ENCODE measurements around the gene FAM83G. TPM values are rescaled to one million over a fixed set of nuclear protein-coding genes. Genes with fewer than 3 reads are reported as not detected.

Gene FAM83G
- total and polyA plus RNA-seq, 2 experiments from 2014 or later, result 14.7 to 25.4 TPM

GRCh38 chr17:19002805-19003542, 1.6 kb downstream of the FAM83G start:
- no peak for DNase-seq (ENCODE audit: low spot score)
- Histone ChIP-seq H3K9me3 (ENCODE audit: low read depth) (no peaks in the 10 kb centered on the region), H3K4me1 (ENCODE audit: insufficient read depth) (peaks cover 35% of the 10 kb centered on the region), H3K4me2 (peak overlapping the region; percentile 97), H4K20me1 (ENCODE audit: insufficient read depth, poor library complexity, severe bottlenecking) (peaks cover 23% of the 10 kb centered on the region), H2AFZ (no peak overlapping the region), H3K9me2 (replicated peaks; ENCODE audit: insufficient read depth) (no peaks in the 10 kb centered on the region), H3K36me3 (replicated peaks; ENCODE audit: insufficient read depth, low read depth) (no peaks in the 10 kb centered on the region), H3K27me3 (no peaks in the 10 kb centered on the region), H3K27ac (peak overlapping the region; percentile 98), H3K4me3 (peak overlapping the region; percentile 94), H3K79me2 (peaks cover 50% of the 10 kb centered on the region)
- no peak for TF ChIP-seq CTCF (IDR thresholded peaks at IDR 0.05; ENCODE audit: poor library complexity)
- no peak for TF ChIP-seq EZH2 (IDR thresholded peaks at IDR 0.05; ENCODE audit: borderline replicate concordance)
- no peak for TF ChIP-seq EZH2phosphoT487 (IDR thresholded peaks at IDR 0.05; ENCODE audit: low read depth, severe bottlenecking, unreplicated experiment)
- WGBS (ENCODE audit: low lambda C conversion rate, missing lambda C conversion rate), result 79% methylated on average over 11 of the region's 11 CpGs

GRCh38 chr17:19001907-19002590, 2.5 kb downstream of the FAM83G start:
- no peak overlapping the region for H2AFZ ChIP-seq
- H3K4me3 ChIP-seq, result no peak overlapping the region
- TF ChIP-seq EZH2phosphoT487 (IDR thresholded peaks at IDR 0.05; ENCODE audit: low read depth, severe bottlenecking, unreplicated experiment) (no peak), EZH2 (IDR thresholded peaks at IDR 0.05; ENCODE audit: borderline replicate concordance) (no peak), CTCF (IDR thresholded peaks at IDR 0.05; ENCODE audit: poor library complexity) (no peak)
- H3K27me3 ChIP-seq, result no peaks in the 10 kb centered on the region
- H3K4me1 ChIP-seq (ENCODE audit: insufficient read depth), result peaks cover 35% of the 10 kb centered on the region
- no peak for DNase-seq (ENCODE audit: low spot score)
- H3K79me2 ChIP-seq, result peaks cover 60% of the 10 kb centered on the region
- H4K20me1 ChIP-seq (ENCODE audit: insufficient read depth, poor library complexity, severe bottlenecking), result peaks cover 25% of the 10 kb centered on the region
- no peaks in the 10 kb centered on the region for H3K36me3 ChIP-seq (replicated peaks; ENCODE audit: insufficient read depth, low read depth)
- peak overlapping the region; percentile 97 for H3K4me2 ChIP-seq
- 90% methylated on average over 7 of the region's 7 CpGs for WGBS (ENCODE audit: low lambda C conversion rate, missing lambda C conversion rate)
- no peaks in the 10 kb centered on the region for H3K9me2 ChIP-seq (replicated peaks; ENCODE audit: insufficient read depth)
- H3K9me3 ChIP-seq (ENCODE audit: low read depth), result no peaks in the 10 kb centered on the region
- peak overlapping the region; percentile 86 for H3K27ac ChIP-seq

DNA sequence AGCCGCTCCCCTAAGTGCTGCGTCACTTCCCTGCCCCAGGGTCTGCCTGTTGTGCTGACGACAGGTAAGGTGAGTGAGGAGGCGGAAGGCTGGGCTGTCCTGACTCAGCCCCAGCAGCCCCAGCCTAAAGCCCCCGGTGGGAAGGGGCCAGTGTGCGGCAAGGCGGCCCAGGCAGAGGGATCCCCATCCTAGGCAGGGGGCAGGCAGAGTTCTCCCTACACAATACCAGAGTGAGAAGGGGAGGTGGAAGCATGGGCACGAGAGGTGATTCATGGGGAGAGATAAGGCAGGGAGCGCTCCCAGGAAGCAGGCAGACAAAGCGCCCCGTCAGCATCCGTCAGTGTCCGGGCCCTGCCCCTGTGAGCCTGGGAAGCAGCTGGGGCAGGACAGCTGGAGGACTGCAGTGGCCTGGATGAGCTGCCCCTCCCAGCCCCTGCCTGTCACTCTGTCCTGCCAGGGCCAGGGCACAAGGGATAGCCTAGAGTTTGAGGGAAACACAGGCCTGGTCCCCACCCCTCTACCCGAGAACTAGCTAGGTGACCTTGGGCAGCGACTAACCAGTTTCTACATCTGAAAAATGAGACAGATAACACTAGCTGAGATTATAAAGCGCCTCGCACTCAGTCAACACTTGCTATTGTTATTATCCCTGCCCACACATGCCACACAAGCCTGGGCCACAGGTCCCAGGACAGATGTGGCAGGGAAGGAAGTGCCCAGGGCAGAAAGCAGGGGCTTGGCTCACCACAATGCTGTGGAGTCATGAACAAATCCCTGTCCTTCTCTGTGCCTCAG, 3.8 kb downstream of the FAM83G start:
- H3K4me2 ChIP-seq, result peak overlapping the region; percentile 97

More for the DNA sequence above, 3.8 kb downstream of the FAM83G start:
- Histone ChIP-seq H4K20me1 (ENCODE audit: insufficient read depth, poor library complexity, severe bottlenecking) (peaks cover 25% of the 10 kb centered on the region), H3K79me2 (peaks cover 73% of the 10 kb centered on the region), H3K36me3 (replicated peaks; ENCODE audit: insufficient read depth, low read depth) (no peaks in the 10 kb centered on the region), H3K4me3 (no peak overlapping the region), H3K27me3 (no peaks in the 10 kb centered on the region), H3K9me3 (ENCODE audit: low read depth) (peaks cover 1% of the 10 kb centered on the region), H3K4me1 (ENCODE audit: insufficient read depth) (peaks cover 35% of the 10 kb centered on the region), H3K27ac (peak overlapping the region; percentile 86), H2AFZ (no peak overlapping the region), H3K9me2 (replicated peaks; ENCODE audit: insufficient read depth) (no peaks in the 10 kb centered on the region)
- TF ChIP-seq EZH2 (IDR thresholded peaks at IDR 0.05; ENCODE audit: borderline replicate concordance) (no peak), CTCF (IDR thresholded peaks at IDR 0.05; ENCODE audit: poor library complexity) (no peak), EZH2phosphoT487 (IDR thresholded peaks at IDR 0.05; ENCODE audit: low read depth, severe bottlenecking, unreplicated experiment) (no peak)
- 71% methylated on average over 17 of the region's 17 CpGs for WGBS (ENCODE audit: low lambda C conversion rate, missing lambda C conversion rate)
- DNase-seq (ENCODE audit: low spot score), result peak; percentile 85

Measured in hepatocyte (in vitro differentiated cells).